ENCODE results near the gene ZNF57. TPM values are rescaled to one million over a fixed set of nuclear protein-coding genes. Genes with fewer than 3 reads are reported as not detected.
A peak's percentile ranks its signal among the peaks of the same experiment; 100 is the strongest.

The ZNF57 gene
- total and polyA plus RNA-seq, 9 of the 15 experiments (the other 6 are each of a cell fraction or from before 2014, with no cell fraction given), result 3.9 to 13.5 (median 7.8) TPM

DNA sequence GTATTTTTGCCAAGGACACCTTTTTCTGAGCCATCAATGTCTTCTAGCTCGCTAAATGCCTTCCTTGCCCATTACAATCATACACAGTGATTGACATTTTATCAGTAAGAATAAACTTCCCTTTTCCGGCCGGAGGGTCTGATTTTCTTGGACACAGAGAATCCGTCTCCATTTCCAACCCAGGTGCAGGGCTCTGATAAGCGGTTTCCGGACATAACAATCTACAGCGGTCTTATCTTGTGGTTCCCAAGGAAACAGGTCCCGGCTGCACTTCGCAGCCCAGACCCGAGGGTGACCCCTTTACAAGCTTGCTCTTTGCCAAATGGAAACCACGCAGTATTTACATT lies 49.2 kb downstream of the ZNF57 start (continued):
- TF ChIP-seq CBX2 (IDR thresholded peaks at IDR 0.05; ENCODE audit: insufficient read depth, low read length, poor library complexity, severe bottlenecking), result no peak
- TF ChIP-seq MCM5 (IDR thresholded peaks at IDR 0.05; ENCODE audit: low read depth), result no peak
- peak; percentile 100 for TF ChIP-seq KDM1A (IDR thresholded peaks at IDR 0.05)
- no peak for TF ChIP-seq ZNF707 (CRISPR knock-in tag; conservative IDR thresholded peaks at IDR 0.05)
- TF ChIP-seq, protein P1, sequence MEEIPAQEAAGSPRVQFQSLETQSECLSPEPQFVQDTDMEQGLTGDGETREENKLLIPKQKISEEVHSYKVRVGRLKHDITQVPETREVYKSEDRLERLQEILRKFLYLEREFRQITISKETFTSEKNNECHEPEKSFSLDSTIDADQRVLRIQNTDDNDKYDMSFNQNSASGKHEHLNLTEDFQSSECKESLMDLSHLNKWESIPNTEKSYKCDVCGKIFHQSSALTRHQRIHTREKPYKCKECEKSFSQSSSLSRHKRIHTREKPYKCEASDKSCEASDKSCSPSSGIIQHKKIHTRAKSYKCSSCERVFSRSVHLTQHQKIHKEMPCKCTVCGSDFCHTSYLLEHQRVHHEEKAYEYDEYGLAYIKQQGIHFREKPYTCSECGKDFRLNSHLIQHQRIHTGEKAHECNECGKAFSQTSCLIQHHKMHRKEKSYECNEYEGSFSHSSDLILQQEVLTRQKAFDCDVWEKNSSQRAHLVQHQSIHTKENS (CRISPR knock-in tag; IDR thresholded peaks at IDR 0.05), result no peak
- no peak for TF ChIP-seq DNMT1 (IDR thresholded peaks at IDR 0.05)
- peak; percentile 83 for TF ChIP-seq MTA3 (IDR thresholded peaks at IDR 0.05; ENCODE audit: borderline replicate concordance)
- TF ChIP-seq, protein P2, sequence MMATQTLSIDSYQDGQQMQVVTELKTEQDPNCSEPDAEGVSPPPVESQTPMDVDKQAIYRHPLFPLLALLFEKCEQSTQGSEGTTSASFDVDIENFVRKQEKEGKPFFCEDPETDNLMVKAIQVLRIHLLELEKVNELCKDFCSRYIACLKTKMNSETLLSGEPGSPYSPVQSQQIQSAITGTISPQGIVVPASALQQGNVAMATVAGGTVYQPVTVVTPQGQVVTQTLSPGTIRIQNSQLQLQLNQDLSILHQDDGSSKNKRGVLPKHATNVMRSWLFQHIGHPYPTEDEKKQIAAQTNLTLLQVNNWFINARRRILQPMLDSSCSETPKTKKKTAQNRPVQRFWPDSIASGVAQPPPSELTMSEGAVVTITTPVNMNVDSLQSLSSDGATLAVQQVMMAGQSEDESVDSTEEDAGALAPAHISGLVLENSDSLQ (IDR thresholded peaks at IDR 0.05), result peak; percentile 93
- 0 out of 2 replicates have a peak, but pooled peaks have one; percentile 81 for TF ChIP-seq CCAR2 (IDR thresholded peaks at IDR 0.05; ENCODE audit: low read depth, low read length)
- no peak for TF ChIP-seq BRD9 (IDR thresholded peaks at IDR 0.05; ENCODE audit: low read depth, partially characterized antibody)
- TF ChIP-seq BCOR (IDR thresholded peaks at IDR 0.05), result peak; percentile 94
- no peak for TF ChIP-seq ZNF785 (CRISPR knock-in tag; IDR thresholded peaks at IDR 0.05)
- no peak for TF ChIP-seq ZKSCAN1 (IDR thresholded peaks at IDR 0.05; ENCODE audit: low read depth, low read length)
- TF ChIP-seq TEAD1 (CRISPR knock-in tag; IDR thresholded peaks at IDR 0.05), result peak; percentile 72 to 84; a peak in 3 of 4 replicates
- TF ChIP-seq, protein P3, sequence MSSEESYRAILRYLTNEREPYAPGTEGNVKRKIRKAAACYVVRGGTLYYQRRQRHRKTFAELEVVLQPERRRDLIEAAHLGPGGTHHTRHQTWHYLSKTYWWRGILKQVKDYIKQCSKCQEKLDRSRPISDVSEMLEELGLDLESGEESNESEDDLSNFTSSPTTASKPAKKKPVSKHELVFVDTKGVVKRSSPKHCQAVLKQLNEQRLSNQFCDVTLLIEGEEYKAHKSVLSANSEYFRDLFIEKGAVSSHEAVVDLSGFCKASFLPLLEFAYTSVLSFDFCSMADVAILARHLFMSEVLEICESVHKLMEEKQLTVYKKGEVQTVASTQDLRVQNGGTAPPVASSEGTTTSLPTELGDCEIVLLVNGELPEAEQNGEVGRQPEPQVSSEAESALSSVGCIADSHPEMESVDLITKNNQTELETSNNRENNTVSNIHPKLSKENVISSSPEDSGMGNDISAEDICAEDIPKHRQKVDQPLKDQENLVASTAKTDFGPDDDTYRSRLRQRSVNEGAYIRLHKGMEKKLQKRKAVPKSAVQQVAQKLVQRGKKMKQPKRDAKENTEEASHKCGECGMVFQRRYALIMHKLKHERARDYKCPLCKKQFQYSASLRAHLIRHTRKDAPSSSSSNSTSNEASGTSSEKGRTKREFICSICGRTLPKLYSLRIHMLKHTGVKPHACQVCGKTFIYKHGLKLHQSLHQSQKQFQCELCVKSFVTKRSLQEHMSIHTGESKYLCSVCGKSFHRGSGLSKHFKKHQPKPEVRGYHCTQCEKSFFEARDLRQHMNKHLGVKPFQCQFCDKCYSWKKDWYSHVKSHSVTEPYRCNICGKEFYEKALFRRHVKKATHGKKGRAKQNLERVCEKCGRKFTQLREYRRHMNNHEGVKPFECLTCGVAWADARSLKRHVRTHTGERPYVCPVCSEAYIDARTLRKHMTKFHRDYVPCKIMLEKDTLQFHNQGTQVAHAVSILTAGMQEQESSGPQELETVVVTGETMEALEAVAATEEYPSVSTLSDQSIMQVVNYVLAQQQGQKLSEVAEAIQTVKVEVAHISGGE (CRISPR knock-in tag; IDR thresholded peaks at IDR 0.05), result peak in 2 of 3 experiments; percentile 61 to 95; a peak in 3 of 6 replicates
- TF ChIP-seq, protein P4, sequence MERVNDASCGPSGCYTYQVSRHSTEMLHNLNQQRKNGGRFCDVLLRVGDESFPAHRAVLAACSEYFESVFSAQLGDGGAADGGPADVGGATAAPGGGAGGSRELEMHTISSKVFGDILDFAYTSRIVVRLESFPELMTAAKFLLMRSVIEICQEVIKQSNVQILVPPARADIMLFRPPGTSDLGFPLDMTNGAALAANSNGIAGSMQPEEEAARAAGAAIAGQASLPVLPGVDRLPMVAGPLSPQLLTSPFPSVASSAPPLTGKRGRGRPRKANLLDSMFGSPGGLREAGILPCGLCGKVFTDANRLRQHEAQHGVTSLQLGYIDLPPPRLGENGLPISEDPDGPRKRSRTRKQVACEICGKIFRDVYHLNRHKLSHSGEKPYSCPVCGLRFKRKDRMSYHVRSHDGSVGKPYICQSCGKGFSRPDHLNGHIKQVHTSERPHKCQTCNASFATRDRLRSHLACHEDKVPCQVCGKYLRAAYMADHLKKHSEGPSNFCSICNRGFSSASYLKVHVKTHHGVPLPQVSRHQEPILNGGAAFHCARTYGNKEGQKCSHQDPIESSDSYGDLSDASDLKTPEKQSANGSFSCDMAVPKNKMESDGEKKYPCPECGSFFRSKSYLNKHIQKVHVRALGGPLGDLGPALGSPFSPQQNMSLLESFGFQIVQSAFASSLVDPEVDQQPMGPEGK (CRISPR knock-in tag; IDR thresholded peaks at IDR 0.05; ENCODE audit: borderline replicate concordance), result no peak
- TF ChIP-seq NR1H2 (CRISPR knock-in tag; IDR thresholded peaks at IDR 0.05), result no peak
- no peak for TF ChIP-seq ZNF77 (CRISPR knock-in tag; IDR thresholded peaks at IDR 0.05)
- peak; percentile 88 for TF ChIP-seq ZEB2 (IDR thresholded peaks at IDR 0.05)
- TF ChIP-seq, protein P5, sequence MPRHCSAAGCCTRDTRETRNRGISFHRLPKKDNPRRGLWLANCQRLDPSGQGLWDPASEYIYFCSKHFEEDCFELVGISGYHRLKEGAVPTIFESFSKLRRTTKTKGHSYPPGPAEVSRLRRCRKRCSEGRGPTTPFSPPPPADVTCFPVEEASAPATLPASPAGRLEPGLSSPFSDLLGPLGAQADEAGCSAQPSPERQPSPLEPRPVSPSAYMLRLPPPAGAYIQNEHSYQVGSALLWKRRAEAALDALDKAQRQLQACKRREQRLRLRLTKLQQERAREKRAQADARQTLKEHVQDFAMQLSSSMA (CRISPR knock-in tag; IDR thresholded peaks at IDR 0.05), result no peak
- no peak for TF ChIP-seq ZNF75A (CRISPR knock-in tag; IDR thresholded peaks at IDR 0.05)

Data from K562 (cell line).